Fibroblast of mammary gland (primary cell): ENCODE results near the gene MFSD6.
A peak's percentile ranks its signal among the peaks of the same experiment; 100 is the strongest.
"Not testable (repeated sequence)": the region's sequence is repeated elsewhere in the genome, so short reads cannot be mapped to it uniquely, and the experiment has no call there.

Experiments used
- DNase-seq: peaks from one replicate; pipeline ENCODE4 v3.0.0-alpha.2; 2010; ENCODE audit warnings: low read depth
- H3K4me3 ChIP-seq: 2 replicates; pipeline ENCODE4 v1.5.1; 2011; ENCODE audit warnings: low read depth, mild to moderate bottlenecking, low read length, moderate library complexity; ENCODE audit not compliant: control insufficient read depth
- CTCF ChIP-seq: conservative IDR thresholded peaks from 2 replicates; pipeline ENCODE4 v1.5.1; 2011; ENCODE audit warnings: low read depth, low read length, inconsistent platforms; ENCODE audit not compliant: control insufficient read depth, insufficient read depth

MFSD6 gene

GRCh38 chr2:190465060-190465459 lies 56.9 kb downstream of the MFSD6 start:
- TF ChIP-seq CTCF: no peak
- no peak overlapping the region for H3K4me3 ChIP-seq
- DNase-seq: no peak

GRCh38 chr2:190466819-190467446 lies 58.8 kb downstream of the MFSD6 start:
- DNase-seq: peak; percentile 46
- no peak for TF ChIP-seq CTCF
- no peak overlapping the region for H3K4me3 ChIP-seq

- peak; percentile 43 for DNase-seq
- TF ChIP-seq CTCF: no peak
- H3K4me3 ChIP-seq: no peak overlapping the region
Observed at GRCh38 chr2:190467575-190468083, 59.5 kb downstream of the MFSD6 start.

- not testable (repeated sequence) for DNase-seq, H3K4me3 ChIP-seq
Observed at GRCh38 chr2:190468354-190468753, 60.2 kb downstream of the MFSD6 start.

- DNase-seq: peak; percentile 97
- no peak for TF ChIP-seq CTCF
- no peak overlapping the region for H3K4me3 ChIP-seq
Observed at GRCh38 chr2:190468814-190469569, 60.8 kb downstream of the MFSD6 start.

- no peak overlapping the region for H3K4me3 ChIP-seq
- TF ChIP-seq CTCF: no peak
- peak; percentile 63 for DNase-seq
Observed at GRCh38 chr2:190469771-190470170, 61.6 kb downstream of the MFSD6 start.

- H3K4me3 ChIP-seq: no peak overlapping the region
- DNase-seq: no peak
- TF ChIP-seq CTCF: no peak
Observed at GRCh38 chr2:190470256-190470826, 62.2 kb downstream of the MFSD6 start.
